ENCODE measurements around the gene TAF10.

TAF10 gene

GRCh38 chr11:6561288-6561687 lies 50.7 kb downstream of the TAF10 start:
- no peak for DNase-seq
